GM12892 (cell line): ENCODE results near the gene GFRA4.

Experiments
- POLR2A ChIP-seq: IDR thresholded peaks from 2 replicates; pipeline ENCODE4 v1.6.1; 2011; ENCODE audit warnings: low read depth, low read length, control low read depth
- POLR2AphosphoS5 ChIP-seq: IDR thresholded peaks from 2 replicates; pipeline ENCODE4 v1.6.1; 2011; ENCODE audit warnings: low read depth, low read length, control low read depth

DNA sequence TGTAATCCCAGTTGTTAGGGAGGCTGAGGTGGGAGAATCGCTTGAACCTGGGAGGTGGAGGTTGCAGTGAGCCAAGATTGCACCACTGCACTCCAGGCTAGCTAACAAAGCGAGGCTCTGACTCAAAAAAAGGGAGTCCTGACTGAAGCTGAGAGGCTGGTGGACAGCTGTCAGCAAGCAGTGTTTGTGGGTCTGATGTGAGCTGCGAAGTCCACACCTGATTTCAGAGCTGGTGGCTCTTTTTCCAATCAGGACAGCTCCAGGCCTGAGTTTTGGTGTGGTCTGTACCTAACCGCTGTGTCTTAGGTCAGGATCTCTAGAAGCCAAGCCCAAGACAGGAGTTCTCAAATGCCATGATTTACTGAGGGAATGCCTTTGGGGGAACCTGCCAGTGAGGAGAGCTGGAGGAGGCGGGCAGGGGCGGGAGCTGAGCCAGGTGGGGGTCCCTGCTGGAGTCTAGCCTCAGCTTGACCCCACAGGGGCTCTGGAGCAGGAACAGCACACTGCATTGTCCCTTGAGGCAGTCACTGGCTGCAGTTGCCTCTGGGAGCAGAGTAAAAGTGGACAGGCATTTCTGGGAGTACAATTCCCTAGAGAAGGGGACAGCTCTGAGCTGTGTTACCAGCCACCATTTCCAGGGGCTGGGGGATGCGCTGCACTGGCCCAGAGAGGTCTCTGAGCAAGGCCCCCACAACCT is 5.0 kb downstream of the GFRA4 start:
- no peak for TF ChIP-seq POLR2AphosphoS5
- no peak for TF ChIP-seq POLR2A
